ENCODE data around the gene BEST3.

- TF ChIP-seq JUND (IDR thresholded peaks at IDR 0.05) (no peak), EZH2 (IDR thresholded peaks at IDR 0.05) (no peak), POLR2AphosphoS5 (IDR thresholded peaks at IDR 0.05; ENCODE audit: low read depth, low read length) (no peak), EGR1 (IDR thresholded peaks at IDR 0.05; ENCODE audit: low read depth) (no peak), REST (IDR thresholded peaks at IDR 0.05; ENCODE audit: low read depth) (no peak), MAX (IDR thresholded peaks at IDR 0.05) (no peak)
- TF ChIP-seq, protein P1, sequence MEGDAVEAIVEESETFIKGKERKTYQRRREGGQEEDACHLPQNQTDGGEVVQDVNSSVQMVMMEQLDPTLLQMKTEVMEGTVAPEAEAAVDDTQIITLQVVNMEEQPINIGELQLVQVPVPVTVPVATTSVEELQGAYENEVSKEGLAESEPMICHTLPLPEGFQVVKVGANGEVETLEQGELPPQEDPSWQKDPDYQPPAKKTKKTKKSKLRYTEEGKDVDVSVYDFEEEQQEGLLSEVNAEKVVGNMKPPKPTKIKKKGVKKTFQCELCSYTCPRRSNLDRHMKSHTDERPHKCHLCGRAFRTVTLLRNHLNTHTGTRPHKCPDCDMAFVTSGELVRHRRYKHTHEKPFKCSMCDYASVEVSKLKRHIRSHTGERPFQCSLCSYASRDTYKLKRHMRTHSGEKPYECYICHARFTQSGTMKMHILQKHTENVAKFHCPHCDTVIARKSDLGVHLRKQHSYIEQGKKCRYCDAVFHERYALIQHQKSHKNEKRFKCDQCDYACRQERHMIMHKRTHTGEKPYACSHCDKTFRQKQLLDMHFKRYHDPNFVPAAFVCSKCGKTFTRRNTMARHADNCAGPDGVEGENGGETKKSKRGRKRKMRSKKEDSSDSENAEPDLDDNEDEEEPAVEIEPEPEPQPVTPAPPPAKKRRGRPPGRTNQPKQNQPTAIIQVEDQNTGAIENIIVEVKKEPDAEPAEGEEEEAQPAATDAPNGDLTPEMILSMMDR (IDR thresholded peaks at IDR 0.05 in 2 of 3, conservative IDR thresholded peaks at IDR 0.05 in 1 of 3; ENCODE audit: borderline replicate concordance in 1 of 3, insufficient read depth in 1 of 3, low read depth in 2 of 3, low read length in 2 of 3) = no peak
These were observed 41.5 kb downstream of the BEST3 start for GRCh38 chr12:69657376-69658137.
